Measurements from ENCODE around the gene NTNG1.

NTNG1 gene

DNA sequence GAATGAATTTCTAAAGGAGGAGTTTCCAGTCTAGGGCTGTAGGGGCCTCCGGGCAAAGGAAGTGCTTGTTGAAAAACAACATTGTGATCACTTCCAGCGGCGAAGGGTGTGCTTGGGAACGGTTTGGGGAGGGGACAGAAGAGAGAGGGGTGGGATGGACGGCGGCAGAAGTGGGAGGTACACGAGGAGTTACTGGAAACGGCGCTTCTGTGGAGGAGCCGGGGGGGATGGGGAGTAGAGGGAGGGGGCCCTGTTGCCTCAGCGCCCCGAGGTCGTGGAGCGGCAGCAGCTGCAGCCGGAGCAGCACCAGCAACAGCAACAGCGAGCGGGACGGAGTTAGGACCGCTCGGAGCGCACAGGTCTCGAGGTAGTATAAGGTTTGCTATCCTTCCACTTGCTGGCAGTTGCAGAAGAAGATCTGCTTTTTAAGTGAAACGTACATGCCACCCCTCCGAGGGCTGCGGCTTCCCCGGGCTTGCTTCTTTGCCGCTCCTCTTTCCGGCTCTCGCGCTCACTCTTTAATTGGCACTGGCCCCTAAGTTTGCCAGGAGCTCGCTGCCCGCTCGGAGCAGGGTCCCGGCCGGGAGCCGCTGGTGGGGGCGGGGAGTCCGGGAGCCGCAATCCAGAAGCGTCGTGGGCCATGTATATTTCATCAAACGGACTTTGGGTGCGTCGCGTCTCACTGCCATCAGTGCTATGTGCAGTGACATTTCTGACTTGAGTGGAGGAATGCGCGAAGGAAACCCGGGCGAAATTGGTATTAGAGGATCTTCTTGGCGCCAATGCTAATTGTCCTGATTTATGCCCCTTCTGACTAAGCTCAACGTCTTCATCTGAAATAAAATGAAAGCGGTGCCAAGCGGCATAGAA lies 771 bp upstream of the NTNG1 start:
- Mint-ChIP-seq H3K27ac (no peak overlapping the region), H3K36me3 (ENCODE audit: low read depth) (no peaks in the 10 kb centered on the region), H3K4me3 (peak overlapping the region; percentile 95), H3K27me3 (ENCODE audit: low read depth, poor library complexity) (peaks cover 48% of the 10 kb centered on the region), H3K4me1 (peaks cover 23% of the 10 kb centered on the region), H3K9me3 (no peaks in the 10 kb centered on the region)
- TF ChIP-seq, protein P1, sequence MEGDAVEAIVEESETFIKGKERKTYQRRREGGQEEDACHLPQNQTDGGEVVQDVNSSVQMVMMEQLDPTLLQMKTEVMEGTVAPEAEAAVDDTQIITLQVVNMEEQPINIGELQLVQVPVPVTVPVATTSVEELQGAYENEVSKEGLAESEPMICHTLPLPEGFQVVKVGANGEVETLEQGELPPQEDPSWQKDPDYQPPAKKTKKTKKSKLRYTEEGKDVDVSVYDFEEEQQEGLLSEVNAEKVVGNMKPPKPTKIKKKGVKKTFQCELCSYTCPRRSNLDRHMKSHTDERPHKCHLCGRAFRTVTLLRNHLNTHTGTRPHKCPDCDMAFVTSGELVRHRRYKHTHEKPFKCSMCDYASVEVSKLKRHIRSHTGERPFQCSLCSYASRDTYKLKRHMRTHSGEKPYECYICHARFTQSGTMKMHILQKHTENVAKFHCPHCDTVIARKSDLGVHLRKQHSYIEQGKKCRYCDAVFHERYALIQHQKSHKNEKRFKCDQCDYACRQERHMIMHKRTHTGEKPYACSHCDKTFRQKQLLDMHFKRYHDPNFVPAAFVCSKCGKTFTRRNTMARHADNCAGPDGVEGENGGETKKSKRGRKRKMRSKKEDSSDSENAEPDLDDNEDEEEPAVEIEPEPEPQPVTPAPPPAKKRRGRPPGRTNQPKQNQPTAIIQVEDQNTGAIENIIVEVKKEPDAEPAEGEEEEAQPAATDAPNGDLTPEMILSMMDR (IDR thresholded peaks at IDR 0.05), result no peak
- peak; percentile 56 for DNase-seq

DNA sequence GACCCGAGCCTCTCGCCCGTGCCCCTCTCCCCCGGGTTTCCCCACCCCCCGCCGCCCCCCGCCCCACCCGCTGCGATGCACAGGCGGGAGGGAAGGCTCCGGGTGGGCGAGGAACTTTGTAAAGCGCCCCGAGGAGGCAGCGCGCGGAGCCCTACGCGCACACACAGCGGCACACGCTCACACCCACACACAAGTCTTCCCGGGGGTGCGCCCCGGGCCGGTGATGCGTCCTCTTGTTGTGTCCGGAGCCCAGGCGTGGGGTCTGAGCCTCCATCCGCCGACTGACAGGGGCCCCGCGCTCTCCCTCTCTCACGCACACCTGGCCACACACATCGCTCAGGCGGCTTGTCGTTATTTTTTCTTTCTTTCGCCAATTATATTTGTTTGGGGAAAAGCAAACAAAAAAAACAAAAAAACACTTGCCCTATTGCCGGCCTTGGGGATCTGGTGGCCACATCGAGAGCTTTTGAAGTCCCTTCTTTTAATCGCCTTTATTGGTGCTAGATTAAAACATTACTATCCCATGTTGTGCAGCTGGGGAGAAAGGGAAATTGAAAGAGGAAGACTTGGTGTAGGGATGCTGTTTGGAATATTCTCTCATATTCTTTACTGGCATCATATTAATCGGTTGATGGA lies 770 bp downstream of the NTNG1 start:
- TF ChIP-seq, protein P1 (IDR thresholded peaks at IDR 0.05), result no peak
- Mint-ChIP-seq H3K4me1 (peaks cover 23% of the 10 kb centered on the region), H3K9me3 (no peaks in the 10 kb centered on the region), H3K4me3 (peak overlapping the region; percentile 87), H3K36me3 (ENCODE audit: low read depth) (no peaks in the 10 kb centered on the region), H3K27me3 (ENCODE audit: low read depth, poor library complexity) (peaks cover 48% of the 10 kb centered on the region), H3K27ac (no peak overlapping the region)
- peak; percentile 40 for DNase-seq

- Mint-ChIP-seq H3K9me3 (no peaks in the 10 kb centered on the region), H3K27me3 (ENCODE audit: low read depth, poor library complexity) (peaks cover 47% of the 10 kb centered on the region), H3K36me3 (ENCODE audit: low read depth) (no peaks in the 10 kb centered on the region), H3K4me1 (peaks cover 23% of the 10 kb centered on the region), H3K27ac (no peak overlapping the region), H3K4me3 (peak overlapping the region; percentile 87)
- TF ChIP-seq, protein P1 (IDR thresholded peaks at IDR 0.05), result peak; percentile 83
- peak; percentile 6 for DNase-seq
These were observed 1.3 kb downstream of the NTNG1 start for GRCh38 chr1:107142140-107142542.

DNA sequence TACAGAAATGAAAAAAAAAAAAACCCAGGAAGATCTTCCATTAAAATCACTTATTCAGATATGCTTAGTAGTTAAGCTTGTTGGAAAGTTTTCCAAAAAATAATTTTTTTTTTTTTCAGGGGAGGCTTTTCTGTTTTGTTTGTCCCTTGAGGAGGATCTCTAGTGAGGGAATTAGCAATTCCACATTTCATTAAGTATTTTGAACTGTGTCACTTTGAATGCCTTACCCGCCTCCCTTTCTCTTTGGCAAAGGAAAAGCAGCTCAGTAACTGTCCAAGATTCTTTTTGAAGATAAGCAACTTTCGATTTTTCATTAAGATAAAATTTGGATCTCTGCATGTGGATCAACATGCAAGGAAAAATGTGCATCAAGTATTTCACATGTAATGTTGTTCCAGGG lies 1.8 kb downstream of the NTNG1 start:
- Mint-ChIP-seq H3K36me3 (ENCODE audit: low read depth) (no peaks in the 10 kb centered on the region), H3K4me1 (peaks cover 23% of the 10 kb centered on the region), H3K4me3 (no peak overlapping the region), H3K27ac (no peak overlapping the region), H3K9me3 (no peaks in the 10 kb centered on the region), H3K27me3 (ENCODE audit: low read depth, poor library complexity) (peaks cover 42% of the 10 kb centered on the region)
- TF ChIP-seq, protein P1 (IDR thresholded peaks at IDR 0.05), result no peak
- no peak for DNase-seq

DNA sequence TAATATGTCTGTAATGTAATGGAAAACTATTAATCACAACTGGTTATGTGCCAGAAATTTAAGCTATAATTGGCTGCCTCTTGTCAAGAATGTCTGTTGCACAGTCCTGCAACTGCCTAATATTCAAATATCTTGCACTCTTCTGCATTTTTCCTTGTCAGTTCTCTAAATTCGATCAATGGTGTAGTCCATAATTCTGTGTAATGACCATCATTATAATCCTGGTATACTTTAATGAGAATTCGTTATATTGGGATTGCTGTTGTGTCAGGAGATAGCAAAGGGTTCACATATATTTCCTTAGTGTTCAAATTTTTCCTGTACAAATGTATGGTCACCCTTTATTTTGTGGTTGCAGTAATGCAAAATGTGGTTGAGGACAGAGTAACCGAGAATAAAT lies 4.8 kb downstream of the NTNG1 start:
- Mint-ChIP-seq H3K4me1 (peaks cover 11% of the 10 kb centered on the region), H3K27ac (no peak overlapping the region), H3K27me3 (ENCODE audit: low read depth, poor library complexity) (peaks cover 14% of the 10 kb centered on the region), H3K9me3 (no peaks in the 10 kb centered on the region), H3K36me3 (ENCODE audit: low read depth) (no peaks in the 10 kb centered on the region), H3K4me3 (no peak overlapping the region)
- TF ChIP-seq, protein P1 (IDR thresholded peaks at IDR 0.05), result no peak
- no peak for DNase-seq

Data from nephron progenitor cell (in vitro differentiated cells).